RKO (cell line): ENCODE measurements around the gene TSHZ2.

Experiments
- DNase-seq: peaks from one replicate; pipeline ENCODE4 v3.0.0-alpha.2; 2016; ENCODE audit warnings: low spot score

TSHZ2 gene

DNA sequence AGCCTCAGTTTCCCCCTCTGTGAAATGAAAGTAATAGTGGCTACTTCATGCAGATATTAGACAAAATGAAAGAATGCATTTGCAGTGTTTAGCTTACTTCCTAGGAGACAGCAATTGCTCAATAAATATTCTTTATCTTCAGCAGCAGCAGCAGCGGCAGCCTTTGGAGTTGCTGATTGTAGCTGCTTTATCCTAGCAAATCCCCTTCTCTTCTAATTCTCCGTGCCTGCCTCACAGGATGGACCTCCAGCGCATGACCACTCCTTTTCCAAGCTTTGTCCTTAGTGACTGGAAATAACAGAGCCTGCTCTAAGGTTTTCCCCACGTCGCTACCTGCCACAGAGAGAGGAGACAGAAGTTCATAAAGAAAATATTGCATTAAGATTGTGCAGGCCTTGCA lies 279.8 kb downstream of the TSHZ2 start:
- DNase-seq = no peak

- DNase-seq = no peak
Measured at GRCh38 chr20:53253668-53254067, 281.5 kb downstream of the TSHZ2 start.

GRCh38 chr20:53255102-53255710 lies 283.0 kb downstream of the TSHZ2 start:
- no peak for DNase-seq

- DNase-seq = no peak
Measured at GRCh38 chr20:53258741-53259140, 286.6 kb downstream of the TSHZ2 start.

DNA sequence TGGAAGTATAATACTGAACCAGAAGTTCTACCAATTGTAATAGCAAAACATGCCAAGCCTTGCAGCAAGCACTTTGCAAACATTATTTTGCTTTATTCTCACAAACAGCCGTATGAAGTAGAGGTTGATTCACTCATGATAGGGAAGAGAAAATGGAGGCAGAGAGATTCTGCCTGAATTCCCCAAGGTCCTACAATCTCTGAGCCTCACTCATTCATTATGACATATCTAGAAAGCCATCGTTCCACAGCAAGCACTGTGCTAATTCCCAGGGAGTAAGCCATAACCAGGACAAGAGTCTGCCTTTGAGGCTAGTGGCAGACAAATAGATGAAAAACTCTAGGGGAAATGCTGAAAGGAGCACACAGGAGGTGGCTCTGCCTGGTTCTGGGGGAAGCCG lies 288.0 kb downstream of the TSHZ2 start:
- no peak for DNase-seq

DNA sequence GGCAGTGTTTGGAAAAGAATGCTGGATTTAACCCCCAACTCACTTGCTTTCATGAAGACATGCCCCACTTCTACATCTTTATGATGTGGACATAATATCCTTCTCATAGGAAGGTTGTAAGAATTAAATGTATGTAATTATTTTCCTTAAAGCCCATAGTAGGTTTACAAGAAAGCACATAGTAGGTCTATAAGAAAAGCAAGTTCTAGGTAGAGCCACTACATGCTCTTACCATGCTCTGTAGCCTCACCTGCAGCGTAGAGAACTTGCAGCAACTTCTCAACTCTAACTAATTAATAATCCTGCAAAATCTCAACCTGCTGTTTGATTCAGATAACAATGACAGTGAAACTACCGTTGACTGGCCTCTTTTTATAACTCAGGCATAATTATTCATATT lies 288.4 kb downstream of the TSHZ2 start:
- no peak for DNase-seq

DNA sequence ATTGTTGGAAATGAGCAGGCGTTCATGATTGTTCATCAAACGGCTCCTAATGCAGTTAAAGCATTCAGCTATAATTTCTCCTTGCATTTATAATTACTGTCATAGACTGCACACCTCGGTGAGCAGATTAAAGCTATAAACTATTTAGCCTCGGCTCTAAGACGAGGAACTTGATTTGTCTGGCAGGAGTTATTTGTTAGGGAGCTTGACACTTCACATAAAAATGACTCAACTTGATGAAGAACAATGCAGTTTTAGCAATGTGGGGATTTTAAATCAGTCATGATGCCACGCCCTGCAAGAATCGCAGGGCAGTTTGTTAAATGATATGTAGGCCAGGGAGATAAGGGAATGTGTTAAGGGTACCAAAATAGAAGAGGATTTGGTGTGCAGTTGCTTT lies 290.2 kb downstream of the TSHZ2 start:
- no peak for DNase-seq

DNA sequence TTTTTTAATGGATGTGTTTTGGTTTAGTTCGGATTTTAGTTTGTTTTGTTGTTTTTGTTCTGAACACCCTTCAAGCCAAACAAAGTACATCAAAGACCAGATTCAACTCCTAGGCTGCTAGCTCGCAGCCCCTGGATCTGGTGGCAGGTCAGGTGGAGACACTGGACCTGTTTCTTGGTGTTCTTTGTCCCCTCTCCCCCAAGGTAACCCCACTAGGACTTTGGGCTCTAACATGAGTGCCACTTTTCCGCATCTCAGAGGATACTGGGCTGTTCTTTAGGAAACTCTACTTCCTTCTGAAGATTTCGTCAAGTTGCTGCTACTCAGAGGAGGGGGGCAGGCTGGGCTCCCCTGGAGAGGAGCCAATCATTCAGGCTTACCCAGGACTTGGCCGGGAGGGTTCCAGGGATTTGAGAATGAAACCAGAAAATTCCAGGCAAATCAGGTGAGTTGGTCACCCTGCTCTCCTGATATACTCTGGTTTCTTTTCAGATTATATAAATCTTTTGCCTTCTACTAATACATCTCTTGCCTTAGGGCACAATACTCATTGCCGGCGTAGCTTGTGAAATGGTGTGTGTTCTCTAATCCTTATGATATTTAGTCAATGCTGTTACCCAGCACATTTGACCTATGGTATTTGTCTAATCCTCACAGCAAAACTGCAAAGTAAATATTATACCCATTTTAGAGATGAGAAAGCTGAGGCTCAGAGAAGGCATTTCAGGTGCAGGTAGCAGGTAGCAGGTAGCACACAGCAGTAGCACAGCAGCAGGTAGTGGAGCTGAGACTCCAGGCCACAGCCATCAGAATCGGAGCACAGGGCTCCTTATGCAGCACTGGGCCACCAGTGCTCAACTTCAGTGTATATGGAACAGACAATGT lies 291.6 kb downstream of the TSHZ2 start:
- no peak for DNase-seq

DNA sequence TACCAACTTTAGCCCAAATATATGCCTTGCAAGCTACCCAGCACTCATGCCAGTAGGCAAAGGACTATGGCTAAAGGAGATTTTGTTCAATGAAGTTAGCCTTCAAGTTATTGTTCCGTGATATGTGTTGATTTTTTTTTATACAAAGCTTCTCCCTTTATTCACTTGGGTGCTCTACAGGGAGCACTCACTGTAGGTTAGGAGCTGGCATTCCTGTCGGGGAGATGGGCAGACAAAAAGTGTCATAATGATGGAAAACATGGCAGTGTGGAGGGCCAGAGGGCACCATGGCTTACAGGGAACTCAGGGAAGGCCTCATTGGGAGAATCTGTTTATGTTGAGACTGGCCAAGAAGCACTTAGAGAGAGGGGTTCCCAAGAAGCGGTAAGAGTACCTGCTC lies 292.4 kb downstream of the TSHZ2 start:
- no peak for DNase-seq

DNA sequence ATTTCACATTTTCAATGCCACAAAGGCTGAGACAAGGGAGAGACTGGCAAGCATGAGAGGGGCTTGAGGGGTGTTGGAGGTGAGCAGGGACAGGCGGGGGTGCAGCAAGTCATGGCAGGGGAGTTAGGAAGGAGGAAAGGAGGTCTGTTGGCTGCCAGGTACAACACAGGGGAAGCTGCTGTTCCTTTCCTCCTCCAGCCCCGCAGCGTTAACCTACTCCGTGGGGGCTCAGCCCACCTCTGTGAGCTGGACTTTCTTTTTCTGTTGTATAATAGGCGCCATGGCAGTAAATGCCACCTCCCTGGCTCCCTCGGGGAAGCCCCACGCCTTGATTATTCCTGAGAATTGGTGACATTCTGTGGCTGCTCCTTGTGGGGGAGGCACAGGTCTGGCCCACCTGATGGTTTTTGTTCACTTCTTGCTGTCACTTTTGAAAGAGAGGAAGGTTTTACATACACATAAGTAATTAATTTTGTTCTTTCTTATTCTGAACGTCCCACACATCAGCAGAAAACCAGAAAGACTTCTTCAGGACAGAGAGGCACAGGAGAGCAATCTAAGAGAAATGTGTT lies 293.2 kb downstream of the TSHZ2 start:
- no peak for DNase-seq

DNA sequence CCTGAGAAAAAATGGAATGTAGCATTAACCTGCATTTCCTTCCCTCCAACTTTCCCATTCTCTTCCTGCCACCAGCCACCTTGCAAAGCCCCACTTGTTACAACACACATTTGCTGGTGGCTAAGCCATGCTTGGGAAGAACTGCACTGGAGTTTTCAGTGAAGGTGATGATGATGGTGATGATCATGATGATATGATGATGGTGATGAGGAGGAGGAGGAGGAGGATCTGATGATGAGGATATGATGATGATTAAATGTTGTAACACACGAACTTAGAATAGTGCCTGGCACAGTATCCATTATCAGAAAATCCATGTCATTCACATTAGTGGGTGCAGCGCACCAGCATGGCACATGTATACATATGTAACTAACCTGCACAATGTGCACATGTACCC lies 297.2 kb downstream of the TSHZ2 start:
- no peak for DNase-seq

- DNase-seq = no peak
Measured at GRCh38 chr20:53270792-53271375, 298.7 kb downstream of the TSHZ2 start.

DNA sequence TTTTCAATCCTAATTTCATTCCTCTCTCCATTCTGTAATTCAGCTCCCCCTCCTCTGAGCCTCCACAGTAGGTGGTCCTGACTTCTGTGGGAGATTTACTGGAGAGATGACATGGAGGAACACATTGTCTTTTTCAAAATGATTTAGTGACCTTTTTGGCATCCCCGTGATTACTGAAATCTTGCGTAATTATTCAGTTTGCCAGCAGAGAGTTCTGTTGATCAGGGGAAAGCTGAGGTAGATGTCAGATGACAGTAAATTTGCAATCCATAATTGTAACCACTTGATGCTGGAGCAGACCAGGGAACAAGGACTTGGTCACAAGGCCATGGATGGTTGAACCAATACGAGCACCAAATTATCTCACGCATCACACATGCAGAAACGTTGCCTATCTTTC lies 302.2 kb downstream of the TSHZ2 start:
- no peak for DNase-seq

GRCh38 chr20:53274807-53275206 lies 302.6 kb downstream of the TSHZ2 start:
- DNase-seq = no peak

DNA sequence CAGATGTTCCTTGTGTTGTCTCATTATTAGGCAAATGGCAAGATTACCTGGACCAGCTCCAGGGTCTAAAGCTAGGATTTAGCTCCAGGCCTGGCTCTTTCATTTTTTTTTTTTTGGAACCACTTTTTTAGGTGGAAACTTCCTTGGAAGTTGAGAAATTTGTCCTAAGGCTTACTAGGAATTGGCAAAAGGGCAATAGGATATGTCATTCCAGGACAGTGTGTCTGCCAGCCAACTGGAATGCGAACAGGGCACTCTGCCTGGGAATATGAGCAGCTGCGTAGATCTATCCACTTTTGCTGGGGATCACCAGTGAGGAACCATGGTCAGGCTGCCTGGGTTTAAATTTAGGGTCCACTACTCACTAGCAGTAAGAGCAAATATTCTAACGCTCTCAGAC lies 304.0 kb downstream of the TSHZ2 start:
- DNase-seq = no peak

GRCh38 chr20:53278555-53278954 lies 306.4 kb downstream of the TSHZ2 start:
- no peak for DNase-seq

DNA sequence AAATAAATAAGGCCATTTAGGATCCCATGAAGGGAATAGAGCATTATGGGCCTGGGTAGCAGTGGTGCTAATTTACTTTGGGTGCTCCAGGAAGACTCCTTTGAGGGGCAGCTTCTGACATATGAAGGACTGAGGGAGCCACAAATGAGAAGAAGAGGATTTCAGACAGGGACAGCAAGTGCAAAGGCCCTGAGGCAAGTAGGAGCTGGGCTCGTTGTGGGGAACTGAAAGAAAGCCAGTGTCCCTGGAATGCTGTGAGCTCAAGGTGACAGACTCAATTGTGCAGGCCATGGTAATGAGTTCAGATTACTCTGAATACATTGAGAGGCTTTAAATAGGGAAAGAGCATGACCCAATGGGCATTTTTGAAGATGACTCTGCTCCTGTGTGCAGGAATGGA lies 307.6 kb downstream of the TSHZ2 start:
- DNase-seq = no peak

DNA sequence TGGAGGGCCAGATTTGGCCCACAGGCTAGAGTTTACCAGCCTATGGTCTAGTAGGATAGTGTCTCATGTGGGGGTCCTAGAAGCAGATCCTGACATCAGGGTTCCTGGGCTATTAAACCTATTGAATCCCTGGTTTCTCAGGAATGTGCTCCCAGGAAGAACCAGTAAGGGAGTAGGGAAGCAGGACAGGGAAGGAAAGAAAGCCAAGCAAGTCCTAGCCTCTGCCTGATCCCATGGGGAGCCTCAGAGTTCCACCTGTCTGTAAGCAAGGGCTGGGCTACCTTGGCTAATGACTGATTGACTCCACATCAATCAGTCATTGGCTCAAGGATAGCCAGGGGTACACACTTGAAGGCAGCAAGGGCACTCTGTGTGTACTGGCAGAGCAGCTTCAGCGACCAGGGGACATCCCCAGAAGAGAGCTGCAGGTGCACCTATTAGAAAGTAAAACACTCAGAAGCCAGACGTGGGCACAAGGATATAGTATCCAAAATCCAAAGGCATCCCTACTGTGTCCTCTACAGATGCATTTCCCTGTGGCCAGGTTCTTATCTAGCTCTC lies 309.5 kb downstream of the TSHZ2 start:
- no peak for DNase-seq

- DNase-seq = no peak
Measured at GRCh38 chr20:53282217-53282955, 310.2 kb downstream of the TSHZ2 start.

DNA sequence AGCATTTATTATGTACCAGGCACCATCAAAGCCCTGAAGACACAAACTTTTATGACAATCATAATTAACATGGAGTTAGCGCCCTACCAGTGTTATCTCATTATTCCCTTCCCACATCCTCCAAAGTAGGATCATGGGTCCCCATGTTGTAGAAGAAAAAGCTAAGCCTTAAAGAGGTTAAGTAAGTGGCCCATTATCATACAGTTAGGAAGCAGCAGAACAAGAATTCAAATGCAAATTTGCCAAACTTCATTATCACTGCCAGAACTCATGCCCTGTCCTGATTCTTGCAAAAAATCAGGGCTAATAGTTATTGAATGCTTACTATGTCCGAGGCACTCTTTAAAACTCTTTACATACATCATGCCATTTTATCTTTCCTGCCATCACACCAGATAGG lies 310.9 kb downstream of the TSHZ2 start:
- no peak for DNase-seq

GRCh38 chr20:53283597-53283996 lies 311.4 kb downstream of the TSHZ2 start:
- DNase-seq = no peak

DNA sequence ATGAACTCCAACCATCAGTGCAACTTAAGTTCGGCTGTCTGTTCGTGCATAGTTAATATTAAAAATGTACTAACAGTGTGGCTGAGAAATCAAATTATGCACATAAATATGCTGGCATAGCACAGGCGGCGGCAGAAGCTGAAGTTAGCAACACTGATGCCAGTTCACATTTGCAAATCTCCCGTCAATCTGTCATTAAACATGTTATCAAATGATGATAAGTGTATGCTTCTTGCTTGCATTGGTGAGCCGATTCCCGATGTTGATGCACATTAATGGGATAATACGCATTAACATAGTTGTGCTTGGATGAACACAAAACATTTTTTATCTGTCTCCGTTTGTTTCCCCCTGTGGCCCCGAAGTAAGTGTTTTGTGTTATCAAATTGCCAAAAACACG lies 312.1 kb downstream of the TSHZ2 start:
- DNase-seq = no peak
